Epithelial cell of proximal tubule (primary cell): ENCODE results near the gene NOM1. TPM values are rescaled to one million over a fixed set of nuclear protein-coding genes. Genes with fewer than 3 reads are reported as not detected.

ENCODE experiments used
- DNase-seq: peaks from one replicate; pipeline ENCODE4 v3.0.0-alpha.2; 2011; ENCODE audit warnings: low read depth
- H3K4me3 ChIP-seq: 2 replicates; pipeline ENCODE4 v1.5.1; 2011; ENCODE audit warnings: low read depth, mild to moderate bottlenecking, low read length
- CTCF ChIP-seq: conservative IDR thresholded peaks from 2 replicates; pipeline ENCODE4 v1.5.1; 2012; ENCODE audit warnings: low read depth, mild to moderate bottlenecking, low read length
- total RNA-seq: library from RNA; depleted of rRNA; stranded (reverse); fragments of >200 nt; gene quantifications from 2 replicates; pipeline ENCODE4 v1.2.3, GENCODE V29; 2015

The NOM1 gene
- total RNA-seq, 1 donor from 2014 or later = 8.9 TPM

- H3K4me3 ChIP-seq = no peak overlapping the region
- no peak for DNase-seq
- TF ChIP-seq CTCF = no peak
Observed at GRCh38 chr7:157013602-157014549, 64.4 kb downstream of the NOM1 start.

- no peak for DNase-seq
- no peak for TF ChIP-seq CTCF
- H3K4me3 ChIP-seq = no peak overlapping the region
Observed at GRCh38 chr7:157014635-157015555, 65.4 kb downstream of the NOM1 start.

DNA sequence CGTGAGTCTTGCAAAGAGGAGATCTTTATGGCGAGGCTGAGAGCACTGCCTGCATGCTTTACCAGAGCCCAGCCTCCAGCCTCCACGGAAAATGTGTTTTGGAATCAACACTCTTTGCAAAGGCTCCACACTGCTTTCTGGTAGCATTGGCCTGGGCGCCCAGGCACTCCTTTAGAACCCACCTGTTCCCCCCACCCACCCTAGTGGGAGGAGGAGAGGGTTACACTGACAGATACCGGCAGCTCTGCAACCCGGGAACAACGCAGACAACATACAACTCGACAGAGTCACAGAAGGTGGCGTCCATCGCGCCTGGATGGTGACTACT is 66.5 kb downstream of the NOM1 start:
- no peak for TF ChIP-seq CTCF
- no peak overlapping the region for H3K4me3 ChIP-seq
- DNase-seq = no peak

- TF ChIP-seq CTCF = no peak
- no peak overlapping the region for H3K4me3 ChIP-seq
- no peak for DNase-seq
Observed at GRCh38 chr7:157016352-157017041, 67.0 kb downstream of the NOM1 start.

DNA sequence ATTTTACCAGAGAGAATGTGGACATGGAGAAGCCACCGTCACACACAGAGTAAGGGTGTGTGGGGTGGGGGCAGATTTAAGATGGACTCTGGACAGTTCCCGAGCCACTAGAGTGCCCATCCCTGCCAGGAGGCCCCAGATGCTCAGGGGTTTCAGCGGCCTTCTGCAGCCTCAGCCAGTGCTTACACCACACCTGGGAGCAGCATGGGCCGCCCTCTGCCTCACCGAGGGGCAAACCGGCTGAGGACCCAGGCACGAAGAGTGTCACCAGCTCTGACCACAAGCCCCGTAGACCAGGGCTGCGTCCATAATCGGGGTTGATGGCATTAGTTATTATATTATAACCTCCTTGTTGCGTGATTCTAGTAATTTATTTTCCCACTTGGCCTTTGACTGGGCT is 67.6 kb downstream of the NOM1 start:
- H3K4me3 ChIP-seq = no peak overlapping the region
- TF ChIP-seq CTCF = no peak
- no peak for DNase-seq

- DNase-seq = no peak
- TF ChIP-seq CTCF = no peak
- no peak overlapping the region for H3K4me3 ChIP-seq
Observed at GRCh38 chr7:157017603-157018327, 68.3 kb downstream of the NOM1 start.
